T47D (cell line): ENCODE results near the gene NOX4.

Source experiments
- DNase-seq, 2 experiments: peaks; one replicate each; pipeline versions ENCODE4 v3.0.0 to v3.0.0-alpha.2; 2011 to 2012; ENCODE audit warnings: low read depth in 1 of 2, low spot score in 1 of 2
- JUND ChIP-seq: IDR thresholded peaks from 2 replicates; pipeline ENCODE4 v1.6.1; 2012; ENCODE audit warnings: low read depth
- in situ Hi-C: cut with HindIII; loops from 2 replicates; pipeline ENCODE4 v1.10.0; 2016; ENCODE audit warnings: low sequenced_read_pairs, low pct_unique_long_range_greater_than_20kb

The NOX4 gene

GRCh38 chr11:89498845-89499448 lies 7.8 kb upstream of the NOX4 start:
- no peak for TF ChIP-seq JUND
- peak in 1 of 2 experiments; percentile 78 for DNase-seq
- in situ Hi-C loops, result no loop called here

DNA sequence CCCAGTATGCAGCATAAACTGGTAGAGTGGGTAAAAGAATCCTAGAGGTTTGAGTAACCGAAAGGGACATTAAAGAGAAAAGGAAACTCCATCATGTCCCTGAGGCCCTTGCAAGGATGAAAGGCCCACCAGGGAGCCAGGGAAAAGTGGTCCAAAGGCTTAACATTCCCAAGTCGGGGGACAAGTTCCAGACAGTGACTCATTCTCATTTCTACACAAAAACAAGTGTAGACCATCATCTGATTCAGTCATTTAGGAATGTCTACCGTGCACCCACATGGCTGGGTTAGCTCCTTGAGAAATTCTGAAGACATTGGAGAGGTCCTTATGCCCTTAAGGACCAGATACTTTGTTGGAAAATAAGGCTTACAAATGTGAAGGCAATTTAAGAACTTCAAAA lies 4.8 kb upstream of the NOX4 start:
- in situ Hi-C loops, result no loop called here
- DNase-seq, result no peak
- no peak for TF ChIP-seq JUND

DNA sequence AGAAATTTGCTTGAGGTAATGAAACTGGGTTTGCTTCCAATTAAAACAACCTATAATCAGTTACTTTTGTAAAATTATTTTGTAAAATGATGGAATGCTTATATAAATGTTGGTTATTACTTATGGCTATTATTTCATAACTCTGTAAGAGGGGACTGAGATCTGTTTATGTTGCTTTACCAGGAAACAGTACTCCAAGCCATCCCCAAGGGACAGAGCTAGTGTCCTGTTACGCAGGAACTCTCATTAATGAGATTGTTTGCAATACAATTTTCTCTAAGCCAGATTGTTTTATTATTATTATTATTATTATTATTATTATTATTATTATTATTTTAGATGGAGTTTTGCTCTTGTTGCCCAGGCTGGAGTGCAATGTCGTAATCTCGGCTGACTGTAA lies 2.3 kb upstream of the NOX4 start:
- DNase-seq, result no peak
- TF ChIP-seq JUND, result no peak
- in situ Hi-C loops, result no loop called here

GRCh38 chr11:89490602-89490980 lies 584 bp downstream of the NOX4 start:
- in situ Hi-C loops, result no loop called here
- no peak for DNase-seq
- no peak for TF ChIP-seq JUND

- DNase-seq, result no peak
- in situ Hi-C loops, result no loop called here
These were observed 1.2 kb downstream of the NOX4 start for GRCh38 chr11:89489930-89490329.

DNA sequence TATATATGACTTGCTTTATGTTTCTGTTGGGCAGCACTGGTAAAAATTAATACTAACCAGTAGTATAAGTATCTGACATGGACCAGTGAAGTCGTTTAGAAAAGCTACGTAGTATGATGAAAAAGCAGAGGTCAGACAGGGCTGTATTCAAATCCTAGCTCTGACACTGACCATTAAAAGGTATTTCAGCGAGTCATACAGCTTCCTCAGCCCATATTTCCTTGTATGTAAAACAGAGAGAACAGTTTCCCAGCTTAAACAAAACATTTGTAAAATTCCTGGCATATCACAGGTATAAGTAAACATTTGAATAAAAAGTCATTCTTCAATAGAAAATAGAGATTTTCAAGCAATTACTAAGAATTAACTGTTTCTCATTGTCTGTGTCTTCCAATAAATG lies 4.2 kb downstream of the NOX4 start:
- DNase-seq, result no peak
- in situ Hi-C loops, result no loop called here
- TF ChIP-seq JUND, result no peak

More at GRCh38 chr11:89489930-89490329, 1.2 kb downstream of the NOX4 start:
- no peak for TF ChIP-seq JUND

GRCh38 chr11:89484896-89485295 lies 6.3 kb downstream of the NOX4 start:
- DNase-seq, result no peak
- in situ Hi-C loops, result no loop called here
- no peak for TF ChIP-seq JUND

DNA sequence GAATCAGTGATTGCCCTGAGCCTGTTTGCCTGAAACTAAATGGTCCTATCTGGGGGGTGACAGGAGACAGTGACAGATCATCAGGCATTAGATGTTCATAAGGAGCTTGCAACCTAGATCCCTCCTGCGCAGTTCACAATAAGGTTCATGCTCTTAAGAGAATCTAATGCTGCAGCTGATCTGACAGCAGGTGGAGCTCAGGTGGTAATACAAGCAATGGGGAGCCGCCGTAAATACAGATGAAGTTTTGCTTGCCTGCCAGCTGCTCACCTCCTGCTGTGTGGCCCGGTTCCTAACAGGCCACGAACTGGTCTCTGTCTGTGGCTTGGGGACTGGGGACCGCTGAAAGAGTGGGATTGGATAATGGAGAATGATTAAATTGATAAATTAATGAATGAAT lies 14.0 kb downstream of the NOX4 start:
- peak in 1 of 2 experiments; percentile 81 for DNase-seq
- in situ Hi-C loops, result no loop called here
- no peak for TF ChIP-seq JUND

GRCh38 chr11:89463266-89463780 lies 27.9 kb downstream of the NOX4 start:
- no peak for DNase-seq
- no peak for TF ChIP-seq JUND
- in situ Hi-C loops, result no loop called here

GRCh38 chr11:89458716-89459115 lies 32.5 kb downstream of the NOX4 start:
- DNase-seq, result no peak
- TF ChIP-seq JUND, result no peak
- in situ Hi-C loops, result no loop called here

GRCh38 chr11:89457190-89457589 lies 34.0 kb downstream of the NOX4 start:
- DNase-seq, result no peak
- in situ Hi-C loops, result no loop called here
- TF ChIP-seq JUND, result no peak

GRCh38 chr11:89456681-89457080 lies 34.5 kb downstream of the NOX4 start:
- in situ Hi-C loops, result no loop called here
- DNase-seq, result no peak
- TF ChIP-seq JUND, result no peak

DNA sequence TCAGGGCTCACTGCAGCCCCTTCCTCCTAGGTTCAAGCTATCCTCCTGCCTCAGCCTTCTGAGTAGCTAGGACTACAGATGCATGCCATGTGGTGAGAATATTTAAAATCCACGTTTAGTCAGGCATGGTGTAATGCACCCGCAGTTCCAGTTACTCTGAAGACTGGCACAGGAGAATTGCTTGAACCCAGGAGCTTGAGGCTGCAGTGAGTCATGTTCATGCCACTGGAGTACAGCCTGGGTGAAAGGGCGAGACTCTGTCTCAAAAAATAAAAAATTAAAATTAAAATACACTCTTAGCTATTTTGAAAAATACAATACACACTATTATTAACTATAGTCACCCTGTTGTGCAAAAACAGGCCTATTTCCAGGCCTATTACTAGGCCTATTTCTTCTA lies 38.4 kb downstream of the NOX4 start:
- TF ChIP-seq JUND, result no peak

DNA sequence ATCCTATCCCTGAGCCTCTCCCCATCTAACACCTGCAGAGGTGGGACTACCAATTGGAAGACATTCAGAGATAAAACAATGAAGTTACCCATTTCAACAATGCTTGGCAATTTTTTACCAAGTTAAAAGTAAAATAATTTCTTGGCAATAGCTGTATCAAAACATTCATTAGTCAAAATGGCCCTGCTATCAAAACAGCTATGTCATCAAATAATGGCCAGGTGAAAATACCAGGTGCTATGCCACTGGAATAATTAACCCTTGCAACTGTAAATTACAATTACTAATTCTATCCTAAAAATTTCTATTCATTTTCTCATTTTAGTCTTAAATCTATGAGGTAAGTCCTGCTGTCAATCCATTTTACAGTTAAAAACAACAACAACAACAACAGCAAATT lies 43.3 kb downstream of the NOX4 start:
- in situ Hi-C loops, result no loop called here
- DNase-seq, result no peak
- no peak for TF ChIP-seq JUND

More for the DNA sequence above, 38.4 kb downstream of the NOX4 start:
- no peak for DNase-seq
- in situ Hi-C loops, result no loop called here
